K562 (cell line): Measurements from ENCODE around the gene DENND2C. TPM values are rescaled to one million over a fixed set of nuclear protein-coding genes. Genes with fewer than 3 reads are reported as not detected.

Experiments used
- ARID1B ChIP-seq: fragments of 450-650 bp; IDR thresholded peaks from 2 replicates; pipeline ENCODE4 v1.6.1; 2016; ENCODE audit warnings: antibody characterized with exemption, mild to moderate bottlenecking, inconsistent platforms
- E2F1 ChIP-seq: sonication (generic); formaldehyde crosslinking; IDR thresholded peaks from 2 replicates; pipeline ENCODE4 v1.8.1; 2023; ENCODE audit warnings: mild to moderate bottlenecking, missing genetic modification reagents, moderate library complexity
- HIVEP1 ChIP-seq: fragments of 250-450 bp; sonication (Bioruptor Pico); IDR thresholded peaks from 2 replicates; pipeline ENCODE4 v1.4.0; 2020; ENCODE audit warnings: mild to moderate bottlenecking
- HNRNPK ChIP-seq: fragments of 200-400 bp; formaldehyde crosslinking; IDR thresholded peaks from one replicate; pipeline ENCODE4 v1.6.1; 2018; ENCODE audit warnings: mild to moderate bottlenecking, low read depth, low read length; ENCODE audit not compliant: poor library complexity, severe bottlenecking
- HOXB6 ChIP-seq: fragments of 250-450 bp; sonication (Bioruptor Pico); IDR thresholded peaks from 2 replicates; pipeline ENCODE4 v1.5.1; 2022; ENCODE audit warnings: mild to moderate bottlenecking, borderline replicate concordance
- MAZ ChIP-seq, 2 experiments: fragments of 450-650 bp in 1 of 2; sonication (generic) in 1 of 2; formaldehyde crosslinking; IDR thresholded peaks in 1 of 2; conservative IDR thresholded peaks in 1 of 2; 2 replicates each; pipeline versions ENCODE4 v1.4.0 to v1.5.0; 2020; ENCODE audit warnings: mild to moderate bottlenecking in 1 of 2, missing genetic modification reagents in 1 of 2
- PHTF2 ChIP-seq: fragments of 250-450 bp; sonication (Bioruptor Pico); IDR thresholded peaks from 2 replicates; pipeline ENCODE4 v1.5.0; 2021; ENCODE audit warnings: mild to moderate bottlenecking
- POLR2G ChIP-seq: fragments of 200-400 bp; formaldehyde crosslinking; IDR thresholded peaks from 2 replicates; pipeline ENCODE4 v1.6.1; 2017; ENCODE audit warnings: low read depth, mild to moderate bottlenecking, antibody characterized with exemption, low read length, moderate library complexity
- RBM25 ChIP-seq: fragments of 200-400 bp; formaldehyde crosslinking; IDR thresholded peaks from 2 replicates; pipeline ENCODE4 v1.6.1; 2018; ENCODE audit warnings: low read length, low read depth, moderate library complexity; ENCODE audit not compliant: severe bottlenecking
- SMARCE1 ChIP-seq: fragments of 450-650 bp; IDR thresholded peaks from 2 replicates; pipeline ENCODE4 v1.7.1; 2016; ENCODE audit warnings: mild to moderate bottlenecking
- SRSF9 ChIP-seq: fragments of 200-400 bp; formaldehyde crosslinking; IDR thresholded peaks from 2 replicates; pipeline ENCODE4 v1.6.1; 2017; ENCODE audit warnings: low read depth, low read length, borderline replicate concordance
- TEAD1 ChIP-seq, 2 experiments: fragments of 450-650 bp in 1 of 2; sonication (generic) in 1 of 2; formaldehyde crosslinking; IDR thresholded peaks; 2 replicates each; pipeline versions ENCODE4 v1.4.0 to v1.8.0; 2020 to 2022; ENCODE audit warnings: mild to moderate bottlenecking in 2 of 2, missing genetic modification reagents in 1 of 2
- ZNF354B ChIP-seq: fragments of 250-450 bp; sonication (Bioruptor Pico); IDR thresholded peaks from 2 replicates; pipeline ENCODE4 v1.4.0; 2020
- ZNF384 ChIP-seq: IDR thresholded peaks from 2 replicates; pipeline ENCODE4 v1.6.1; 2012; ENCODE audit warnings: low read depth, low read length, improper control_type of control experiment
- ZNF740 ChIP-seq, 3 experiments: fragments of 200-800 bp in 1 of 3; sonication (Bioruptor generic) in 1 of 3; sonication (generic) in 1 of 3; formaldehyde crosslinking in 1 of 3; IDR thresholded peaks; 2 replicates each; pipeline versions ENCODE4 v1.6.1 to v1.8.0; 2016 to 2022; ENCODE audit warnings: mild to moderate bottlenecking in 2 of 3, missing compliant biosample characterization in 2 of 3, missing genetic modification characterization in 2 of 3, missing genetic modification reagents in 1 of 3
- polyA plus RNA-seq, 8 experiments: library from polyadenylated mRNA; depleted of rRNA in 4 of 8; stranded (reverse) in 5 of 8; unstranded in 3 of 8; fragments of >200 nt; fragmentation: Nextera tagmentation in 2 of 8; fragmentation: Illumina TruSeq in 1 of 8; extraction: Ambion mirVana in 2 of 8; extraction: Trizol in 1 of 8; gene quantifications; 2 replicates each; pipeline versions ENCODE4 v1.2.1 to v1.2.3, GENCODE V29; 2011 to 2014; ENCODE audit warnings: inconsistent platforms in 1 of 8, missing spikeins in 1 of 8
- total RNA-seq, 7 experiments: library from RNA; depleted of rRNA in 6 of 7; stranded (reverse); fragments of >200 nt in 6 of 7; fragmentation: Illumina TruSeq in 2 of 7; extraction: Trizol in 2 of 7; gene quantifications; 2 replicates each; pipeline versions ENCODE4 v1.2.1 to v1.2.3, GENCODE V29; 2011 to 2021; ENCODE audit warnings: low replicate concordance in 1 of 7
- TF ChIP-seq, protein P1 (sequence below): fragments of 250-450 bp; sonication (Bioruptor Pico); IDR thresholded peaks from 2 replicates; pipeline ENCODE4 v1.5.0; 2021; ENCODE audit warnings: mild to moderate bottlenecking, borderline replicate concordance
- TF ChIP-seq, protein P2 (sequence below): fragments of 450-650 bp; IDR thresholded peaks from 2 replicates; pipeline ENCODE4 v1.6.1; 2016; ENCODE audit warnings: missing biosample characterization, missing genetic modification characterization
- TF ChIP-seq, protein P3 (sequence below): fragments of 250-450 bp; sonication (Bioruptor Pico); IDR thresholded peaks from 2 replicates; pipeline ENCODE4 v1.9.0; 2021; ENCODE audit warnings: mild to moderate bottlenecking

The DENND2C gene
- total and polyA plus RNA-seq, 9 of the 15 experiments (the other 6 are each of a cell fraction or from before 2014, with no cell fraction given), result 0.03 to 0.25 (median 0.14) TPM

DNA sequence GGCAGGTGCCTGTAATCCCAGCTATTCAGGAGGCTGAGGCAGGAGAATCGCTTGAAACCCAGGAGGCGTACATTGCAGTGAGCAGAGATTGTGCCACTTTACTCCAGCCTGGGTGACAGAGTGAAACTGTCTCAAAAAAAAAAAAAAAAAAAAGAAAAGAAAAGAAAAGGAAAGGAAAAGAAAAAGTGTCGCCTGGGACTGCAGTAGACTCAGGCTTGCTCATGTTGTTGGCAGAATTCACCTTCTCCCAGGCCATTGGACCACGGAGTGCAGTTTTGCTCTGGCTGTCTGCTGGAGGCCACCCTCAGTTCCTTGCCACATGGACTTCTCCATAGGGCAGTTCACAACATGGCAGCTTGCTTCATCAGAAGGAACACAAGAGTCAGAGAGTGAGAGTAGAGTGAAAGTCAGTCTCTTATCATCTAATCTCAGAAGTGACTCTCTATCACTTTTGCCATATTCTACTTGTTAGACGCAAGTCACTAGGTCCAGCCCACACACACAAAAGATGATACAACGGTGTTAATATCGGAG lies 117.7 kb downstream of the DENND2C start (continued):
- TF ChIP-seq, protein P1, sequence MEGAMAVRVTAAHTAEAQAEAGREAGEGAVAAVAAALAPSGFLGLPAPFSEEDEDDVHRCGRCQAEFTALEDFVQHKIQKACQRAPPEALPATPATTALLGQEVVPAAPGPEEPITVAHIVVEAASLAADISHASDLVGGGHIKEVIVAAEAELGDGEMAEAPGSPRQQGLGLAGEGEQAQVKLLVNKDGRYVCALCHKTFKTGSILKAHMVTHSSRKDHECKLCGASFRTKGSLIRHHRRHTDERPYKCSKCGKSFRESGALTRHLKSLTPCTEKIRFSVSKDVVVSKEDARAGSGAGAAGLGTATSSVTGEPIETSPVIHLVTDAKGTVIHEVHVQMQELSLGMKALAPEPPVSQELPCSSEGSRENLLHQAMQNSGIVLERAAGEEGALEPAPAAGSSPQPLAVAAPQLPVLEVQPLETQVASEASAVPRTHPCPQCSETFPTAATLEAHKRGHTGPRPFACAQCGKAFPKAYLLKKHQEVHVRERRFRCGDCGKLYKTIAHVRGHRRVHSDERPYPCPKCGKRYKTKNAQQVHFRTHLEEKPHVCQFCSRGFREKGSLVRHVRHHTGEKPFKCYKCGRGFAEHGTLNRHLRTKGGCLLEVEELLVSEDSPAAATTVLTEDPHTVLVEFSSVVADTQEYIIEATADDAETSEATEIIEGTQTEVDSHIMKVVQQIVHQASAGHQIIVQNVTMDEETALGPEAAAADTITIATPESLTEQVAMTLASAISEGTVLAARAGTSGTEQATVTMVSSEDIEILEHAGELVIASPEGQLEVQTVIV (CRISPR knock-in tag), result no peak
- TF ChIP-seq SRSF9 (no peak), HOXB6 (no peak), POLR2G (no peak), SMARCE1 (no peak), MAZ (CRISPR knock-in tag; conservative IDR thresholded peaks at IDR 0.05 in 1 of 2, IDR thresholded peaks at IDR 0.05 in 1 of 2) (no peak), HIVEP1 (CRISPR knock-in tag) (no peak), TEAD1 (CRISPR knock-in tag; IDR thresholded peaks at IDR 0.05) (no peak), E2F1 (CRISPR knock-in tag) (no peak), ZNF354B (no peak), ARID1B (peak; percentile 15; the same call in 1 of the 2 replicates), PHTF2 (CRISPR knock-in tag) (no peak), RBM25 (peak; percentile 62), ZNF740 (CRISPR knock-in tag; IDR thresholded peaks at IDR 0.05) (0 out of 2 replicates have a peak, but pooled peaks have one; percentile 28), ZNF740 (tag; IDR thresholded peaks at IDR 0.05) (no peak), ZNF384 (0 out of 2 replicates have a peak, but pooled peaks have one; percentile 4), HNRNPK (no peak)
- TF ChIP-seq, protein P2, sequence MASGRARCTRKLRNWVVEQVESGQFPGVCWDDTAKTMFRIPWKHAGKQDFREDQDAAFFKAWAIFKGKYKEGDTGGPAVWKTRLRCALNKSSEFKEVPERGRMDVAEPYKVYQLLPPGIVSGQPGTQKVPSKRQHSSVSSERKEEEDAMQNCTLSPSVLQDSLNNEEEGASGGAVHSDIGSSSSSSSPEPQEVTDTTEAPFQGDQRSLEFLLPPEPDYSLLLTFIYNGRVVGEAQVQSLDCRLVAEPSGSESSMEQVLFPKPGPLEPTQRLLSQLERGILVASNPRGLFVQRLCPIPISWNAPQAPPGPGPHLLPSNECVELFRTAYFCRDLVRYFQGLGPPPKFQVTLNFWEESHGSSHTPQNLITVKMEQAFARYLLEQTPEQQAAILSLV, result no peak
- TF ChIP-seq, protein P3, sequence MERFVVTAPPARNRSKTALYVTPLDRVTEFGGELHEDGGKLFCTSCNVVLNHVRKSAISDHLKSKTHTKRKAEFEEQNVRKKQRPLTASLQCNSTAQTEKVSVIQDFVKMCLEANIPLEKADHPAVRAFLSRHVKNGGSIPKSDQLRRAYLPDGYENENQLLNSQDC (CRISPR knock-in tag), result no peak
